GM20431 (cell line): Measurements from ENCODE around the gene DSEL.

Source experiments
- in situ Hi-C: fragments of 300-500 bp; cut with MseI, MboI; formaldehyde crosslinking; loops from one replicate; pipeline ENCODE4 v1.15.0; 2020; ENCODE audit warnings: low sequenced_read_pairs; ENCODE audit not compliant: unreplicated experiment

Gene DSEL

DNA sequence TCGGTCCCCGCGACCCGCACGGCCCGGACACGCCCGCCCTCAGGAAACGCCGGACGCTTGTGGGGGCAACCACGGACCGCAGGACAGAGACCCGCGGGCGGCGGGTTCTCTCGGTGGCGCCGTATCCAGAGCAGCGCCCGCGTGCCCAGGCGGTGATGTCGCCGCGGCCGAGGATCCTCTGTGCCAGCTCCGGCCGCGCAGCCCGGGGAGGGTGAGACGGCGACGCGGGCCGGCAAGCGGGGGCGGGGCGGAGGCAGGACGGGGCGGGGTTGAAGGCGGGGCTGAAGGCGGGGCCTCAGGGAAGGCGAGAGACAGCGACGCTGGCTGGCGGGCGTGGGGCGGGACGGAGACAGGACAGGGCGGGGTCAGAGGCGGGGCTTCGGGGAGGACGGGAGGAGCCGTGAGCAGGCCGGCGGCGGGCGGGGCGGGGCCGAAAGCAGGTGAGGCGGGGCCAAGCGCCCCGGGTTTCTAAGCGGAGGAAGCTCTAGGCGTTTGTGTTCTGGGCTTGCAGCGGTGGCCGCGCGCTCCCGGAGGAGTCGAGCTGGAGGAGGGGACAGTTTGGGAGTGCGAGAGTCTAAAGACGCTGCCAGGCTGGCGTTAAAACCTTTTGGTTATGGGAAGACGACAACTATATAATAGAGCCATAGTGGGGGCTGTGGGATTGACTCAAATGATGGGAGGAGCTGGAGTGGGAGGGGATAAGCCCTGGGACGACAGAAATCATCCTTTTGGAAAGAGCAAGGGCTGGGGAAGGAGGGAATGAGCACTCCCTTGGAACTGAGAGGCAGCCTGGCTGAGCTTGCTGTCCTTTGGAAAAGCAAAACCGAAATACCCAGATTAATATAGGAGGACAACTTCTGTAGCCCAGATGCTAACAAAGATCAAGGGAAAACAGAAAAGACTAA, at the start of gene DSEL:
DSEL (minus strand) TSS at position 182 of the 905 bp plus-strand sequence. CDS start 2,112 bp downstream, outside the sequence.
- in situ Hi-C loops, result no loop called here

DNA sequence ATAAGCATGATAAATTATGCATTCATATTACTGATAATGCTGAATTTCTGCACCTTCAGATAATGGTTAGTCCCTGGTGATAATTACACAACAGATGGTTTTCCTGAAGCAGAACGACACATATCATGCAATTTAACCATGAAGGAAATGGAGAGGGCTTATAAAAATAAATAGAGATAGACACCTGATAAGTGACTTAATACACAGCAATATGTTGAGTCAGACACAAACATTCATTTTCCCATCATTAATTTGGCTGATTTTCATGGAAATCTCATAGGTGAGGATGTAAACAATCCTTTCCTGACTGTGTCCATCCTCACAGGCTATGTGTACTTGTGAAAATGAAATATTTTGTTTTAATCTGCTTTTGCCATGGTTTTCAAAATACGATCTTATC, 36.9 kb upstream of the DSEL start:
- in situ Hi-C loops, result no loop called here

DNA sequence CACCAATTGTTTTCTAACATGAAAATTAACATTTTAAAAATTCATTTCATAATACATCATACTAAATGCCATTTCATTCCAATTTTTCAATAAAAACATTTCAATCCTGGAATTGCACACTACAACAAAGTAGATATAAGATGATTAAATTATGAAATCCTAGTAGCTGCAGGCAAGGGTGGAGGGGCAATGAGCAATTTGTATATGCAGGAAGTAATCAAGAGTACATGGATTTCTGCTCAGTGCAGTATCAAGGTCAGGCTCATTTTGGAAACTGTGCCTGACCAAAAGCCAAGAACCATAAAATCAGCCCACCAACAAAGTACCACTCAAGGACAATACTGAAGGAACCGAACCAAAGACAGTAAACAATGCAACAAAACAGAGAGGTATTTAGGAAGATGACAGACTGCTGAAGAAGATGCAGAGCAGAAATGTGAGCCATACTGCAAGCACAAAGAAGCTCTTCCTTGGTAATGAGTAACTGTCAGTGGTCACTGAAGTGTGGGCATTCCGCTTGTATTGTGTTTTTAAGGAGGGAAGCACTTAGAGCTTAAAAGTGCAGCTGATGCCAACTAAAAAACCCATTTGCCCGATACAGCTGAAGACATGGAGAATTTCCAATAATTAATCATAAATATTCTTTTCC, 34.5 kb upstream of the DSEL start:
- in situ Hi-C loops, result no loop called here

DNA sequence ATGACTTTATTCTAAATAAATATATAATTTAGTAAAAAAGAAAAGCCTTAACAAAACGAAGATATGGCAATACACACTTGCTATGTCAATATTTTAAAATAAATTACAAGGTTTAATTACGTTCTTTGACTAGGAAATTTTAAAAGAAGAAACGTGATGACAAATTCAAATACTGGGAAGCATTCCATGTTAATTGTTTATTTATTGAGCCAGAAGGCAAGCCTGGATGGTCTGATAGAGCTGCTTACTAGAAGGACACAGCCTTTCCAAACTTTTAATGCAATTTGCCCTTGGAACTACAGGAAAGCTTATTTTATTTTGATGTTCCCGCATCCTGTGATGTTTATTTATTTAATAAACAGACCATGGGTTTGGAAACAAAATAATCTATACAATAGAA, 33.4 kb upstream of the DSEL start:
- in situ Hi-C loops, result no loop called here

DNA sequence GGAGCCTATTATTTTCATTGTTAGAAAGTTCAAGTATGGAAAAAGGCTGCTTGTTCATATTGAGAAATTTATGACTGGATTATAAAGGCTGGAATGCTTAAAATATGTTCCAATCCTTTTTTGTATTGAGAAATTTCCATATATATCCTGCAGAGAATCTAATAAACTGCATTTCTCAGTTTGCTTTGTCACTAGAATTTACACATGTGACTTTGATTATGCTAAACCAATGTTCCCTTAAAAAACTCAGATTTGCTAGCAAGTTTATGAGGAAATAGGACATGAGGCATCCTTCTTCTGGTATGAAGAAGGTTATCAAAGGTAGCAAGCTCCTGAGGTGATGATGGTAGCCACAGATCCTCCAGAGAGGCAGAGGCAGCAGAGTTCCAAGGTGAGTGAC, 29.2 kb upstream of the DSEL start:
- in situ Hi-C loops, result no loop called here

DNA sequence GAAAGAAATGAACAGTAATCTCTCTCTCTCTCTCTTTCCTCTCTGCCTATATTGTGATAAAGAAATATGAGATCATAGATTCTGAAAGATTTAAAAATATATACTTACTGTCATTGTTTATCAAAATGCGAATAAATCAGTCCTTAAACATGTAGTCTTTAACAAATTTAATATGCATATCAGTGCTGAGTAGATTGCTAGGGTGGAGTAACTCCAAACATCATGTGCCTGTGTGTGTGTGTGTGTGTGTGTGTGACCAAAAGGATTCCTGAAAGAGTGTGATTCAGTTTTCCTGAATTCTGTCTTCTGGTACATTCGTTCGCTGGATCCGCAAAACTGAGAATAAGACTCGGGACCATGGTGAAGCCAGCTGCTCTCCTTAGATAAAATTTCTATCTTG, 24.0 kb upstream of the DSEL start:
- in situ Hi-C loops, result no loop called here

DNA sequence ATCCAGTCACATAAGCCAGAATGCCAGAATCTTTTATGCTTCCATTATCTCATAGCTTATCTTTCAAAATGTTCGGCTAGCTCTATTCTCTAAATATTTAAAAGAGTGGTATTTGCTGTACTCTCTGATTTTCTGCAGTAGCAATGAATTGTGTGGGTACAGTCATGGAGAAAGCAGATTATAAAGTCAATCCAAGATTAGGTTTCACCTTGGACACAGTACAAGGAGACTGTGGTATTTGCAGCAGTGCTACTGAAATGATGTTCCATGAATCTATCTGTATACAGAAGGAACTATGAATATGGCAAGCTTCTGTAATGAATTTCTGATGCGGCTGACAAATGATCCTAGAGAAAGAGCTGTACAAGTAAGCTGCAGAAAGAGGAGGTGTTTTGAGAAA, 15.4 kb upstream of the DSEL start:
- in situ Hi-C loops, result no loop called here

DNA sequence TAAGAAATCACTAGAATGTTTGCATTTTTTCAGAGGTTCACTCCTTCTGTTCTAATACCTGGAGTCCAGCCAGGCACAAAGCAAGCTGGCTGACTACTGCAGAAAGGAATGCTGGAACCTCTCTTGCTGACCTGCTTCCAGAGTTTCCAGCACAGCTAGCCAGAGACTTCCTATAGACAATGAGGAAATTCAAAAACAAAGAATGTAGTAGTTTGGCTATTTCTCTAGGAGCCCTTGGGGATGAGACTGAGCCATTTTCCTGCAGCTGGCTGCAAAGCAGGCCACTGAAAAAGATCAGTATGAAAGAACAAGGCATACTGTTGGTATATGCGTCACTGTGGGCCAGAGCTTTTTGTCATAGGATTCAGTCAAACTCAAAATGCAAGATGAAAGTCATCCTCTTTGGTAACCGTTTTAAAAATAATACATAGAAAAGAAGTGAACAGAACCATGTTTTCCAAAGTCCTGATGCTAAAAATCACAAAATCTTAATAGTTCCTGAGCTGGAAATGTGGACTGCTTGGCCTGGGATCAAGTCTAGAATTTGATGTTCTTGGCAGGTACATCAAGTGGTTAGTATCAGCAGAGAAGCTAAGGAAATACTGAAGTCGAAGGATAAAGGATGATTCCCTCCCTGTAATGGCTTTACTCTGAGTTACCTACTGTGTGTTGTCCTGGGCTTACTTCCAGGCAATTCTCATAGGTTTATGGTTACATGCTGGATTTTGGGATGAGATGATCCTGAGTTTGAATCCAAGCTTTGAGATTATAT, 9.0 kb upstream of the DSEL start:
- in situ Hi-C loops, result no loop called here

DNA sequence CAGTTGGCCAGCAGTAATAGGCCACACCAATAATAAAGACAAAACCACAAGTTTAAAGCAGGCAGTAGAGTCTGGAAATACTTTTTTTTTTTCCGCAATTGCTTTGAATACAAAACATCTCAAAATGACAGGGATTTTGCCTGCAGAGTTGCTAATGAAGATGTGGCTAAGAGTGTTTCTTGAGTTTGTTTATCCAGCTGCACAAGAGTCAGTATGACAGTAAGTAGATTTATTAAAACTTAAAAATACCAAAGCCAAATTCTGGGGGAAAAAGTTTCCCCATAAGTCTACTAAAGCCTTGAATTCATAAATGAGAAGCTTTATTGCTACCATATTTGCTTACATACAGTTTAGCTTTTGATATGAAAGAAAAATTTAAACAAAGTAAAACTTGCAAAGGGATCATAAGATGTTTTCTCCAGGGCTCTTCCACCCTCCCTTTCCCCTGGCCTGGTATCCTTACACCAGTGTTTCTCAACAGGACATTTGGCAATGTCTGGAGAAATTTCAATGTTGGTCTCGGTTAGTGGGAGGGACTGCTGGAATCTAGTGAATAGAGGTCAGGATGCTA, 3.9 kb upstream of the DSEL start:
- in situ Hi-C loops, result no loop called here

DNA sequence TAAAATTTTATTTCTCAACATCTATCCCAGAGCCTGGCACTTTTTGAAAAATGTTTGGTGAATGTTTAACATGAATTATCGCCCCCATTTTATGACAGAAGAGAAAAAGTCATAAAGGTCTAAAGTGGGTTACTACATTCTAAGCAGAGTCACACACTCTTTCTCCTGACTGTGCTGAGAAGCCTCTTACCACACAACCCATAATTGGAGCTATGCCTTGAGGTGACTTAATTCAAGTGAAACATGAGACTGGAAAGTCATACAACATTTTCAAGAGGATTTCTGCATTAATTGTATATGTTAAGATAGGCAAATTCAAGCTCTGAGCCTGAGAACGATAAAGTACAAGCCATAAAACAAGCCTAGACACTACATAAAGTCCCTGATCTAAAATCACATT, 3.1 kb upstream of the DSEL start:
- in situ Hi-C loops, result no loop called here

DNA sequence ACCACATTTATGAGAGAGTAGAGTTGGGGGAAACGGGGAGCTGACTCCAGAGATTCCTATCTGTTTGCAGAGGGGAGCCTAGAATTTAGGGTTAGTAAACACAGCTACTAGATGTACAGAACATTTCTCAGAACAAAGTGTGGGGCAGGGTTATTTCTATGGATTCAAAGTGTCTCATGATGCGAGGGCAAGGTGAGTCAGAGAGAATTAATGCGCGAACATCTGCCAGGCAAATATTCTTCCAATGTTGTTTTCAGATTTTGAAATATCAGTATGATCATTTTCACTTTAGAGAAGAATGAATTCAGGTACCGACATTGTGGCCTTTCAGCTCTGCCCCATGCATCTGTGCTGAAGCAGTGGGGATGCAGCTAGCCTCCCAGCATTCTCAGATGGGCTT, 2.0 kb upstream of the DSEL start:
- in situ Hi-C loops, result no loop called here

DNA sequence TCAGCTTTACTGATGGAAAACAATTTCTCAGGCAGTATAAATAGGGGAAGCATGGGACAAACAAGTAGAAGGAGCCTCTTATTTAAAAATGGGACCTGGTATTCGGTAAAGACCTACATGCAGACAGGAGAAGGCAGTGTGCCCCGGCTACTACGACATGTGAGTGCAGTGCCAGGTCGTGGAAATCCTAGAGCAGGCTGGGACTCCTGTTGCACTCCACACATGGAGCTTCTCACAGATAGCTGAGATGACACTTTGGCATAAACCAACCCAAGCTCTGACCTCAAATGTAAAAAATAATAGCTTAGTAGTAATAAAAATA, 885 bp upstream of the DSEL start:
- in situ Hi-C loops, result no loop called here

DNA sequence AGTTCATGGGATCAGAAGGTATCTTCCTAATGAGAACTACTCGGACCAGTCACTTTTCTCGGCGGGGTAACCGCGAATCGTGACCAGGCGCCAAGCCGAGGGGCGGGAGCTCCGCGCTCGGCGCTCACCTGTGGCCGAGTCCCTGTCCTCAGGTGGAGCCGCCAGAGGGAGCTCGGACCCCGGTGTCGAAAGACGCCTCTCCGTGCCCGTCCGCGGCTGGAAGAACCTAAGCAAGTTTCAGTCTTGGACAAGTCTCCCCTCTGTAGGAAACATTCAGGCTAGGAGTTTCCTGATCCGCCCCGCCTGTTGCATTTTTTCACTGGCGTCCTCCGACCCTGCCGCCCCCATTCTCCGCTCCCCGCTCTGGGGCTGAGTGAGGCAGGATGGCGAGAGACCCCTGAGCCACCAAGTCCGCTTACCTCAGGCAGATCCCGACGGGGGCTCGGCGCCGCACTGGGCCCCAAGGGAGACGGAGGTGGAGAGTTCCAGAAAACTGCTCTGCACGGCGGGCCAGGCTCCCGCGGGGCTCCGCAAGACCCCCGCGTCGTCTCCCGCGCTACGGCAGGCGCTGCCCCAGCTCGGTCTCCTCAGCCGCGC, 480 bp downstream of the DSEL start:
- in situ Hi-C loops, result no loop called here

DNA sequence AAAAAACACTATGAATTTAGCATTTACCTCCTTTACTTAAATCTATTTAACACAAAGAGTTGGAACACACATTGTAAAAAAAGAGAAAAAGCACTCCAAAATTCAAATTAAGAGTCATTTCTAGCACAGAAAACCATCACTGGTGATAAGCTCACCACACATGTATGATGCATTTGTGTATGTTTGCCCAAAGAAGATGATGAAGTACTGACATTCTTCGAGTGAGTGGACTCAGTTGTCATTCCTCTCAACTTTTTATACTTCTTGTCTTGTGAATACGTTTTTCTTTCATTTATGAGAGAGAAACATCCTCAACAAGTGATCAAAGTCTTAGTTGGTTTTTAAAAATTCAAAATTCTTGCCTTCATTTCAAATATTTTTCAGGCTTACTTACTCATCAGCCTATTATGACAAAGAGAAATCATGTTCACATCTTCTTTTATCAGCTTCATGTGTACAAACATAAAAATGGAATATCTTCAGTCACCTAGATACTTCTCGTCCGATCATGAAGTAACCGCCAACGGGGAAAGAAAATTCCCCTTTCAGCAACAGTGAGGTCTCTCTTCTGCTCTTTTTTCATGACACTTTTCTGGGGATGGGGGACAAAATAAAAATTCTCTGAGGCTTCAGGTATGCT, 1.5 kb downstream of the DSEL start:
- in situ Hi-C loops, result no loop called here

DNA sequence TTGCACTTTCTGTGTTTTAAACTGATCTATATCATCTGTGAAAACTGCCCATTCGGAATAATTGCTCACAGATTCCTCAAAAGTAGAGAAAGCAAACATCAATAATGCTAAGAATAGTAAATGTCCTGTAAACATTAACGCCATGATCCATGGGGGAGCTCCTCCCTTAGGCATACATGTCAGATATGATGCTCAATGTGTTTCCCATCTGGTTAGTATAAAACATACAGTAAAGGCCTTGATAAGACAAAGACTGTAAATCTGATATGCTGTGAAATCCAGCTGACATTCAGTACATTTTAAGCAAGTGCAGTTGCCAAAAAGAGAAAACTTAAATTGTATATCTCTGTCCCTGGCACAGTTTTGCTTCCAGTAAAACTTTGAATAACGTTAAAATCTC, 2.1 kb downstream of the DSEL start:
- in situ Hi-C loops, result no loop called here

DNA sequence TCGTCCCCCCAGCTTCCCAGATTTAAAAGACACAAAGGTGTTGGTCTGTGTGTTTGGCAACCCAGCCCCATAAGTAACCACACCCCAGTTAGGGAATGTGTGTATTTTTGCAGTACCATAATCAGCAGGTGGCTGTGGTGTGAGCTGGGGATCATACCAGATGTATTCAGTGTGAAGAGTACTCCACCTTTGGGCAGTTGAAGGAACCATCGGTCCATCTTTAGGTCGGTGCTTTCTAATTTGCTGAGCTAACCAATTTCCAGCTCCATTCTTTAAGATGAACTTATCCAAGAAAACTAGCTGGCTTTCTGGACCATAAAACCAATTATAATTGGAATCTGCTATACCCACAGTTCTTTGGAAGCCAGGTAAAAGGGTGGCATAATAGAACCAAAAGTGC, 3.2 kb downstream of the DSEL start:
- in situ Hi-C loops, result no loop called here

DNA sequence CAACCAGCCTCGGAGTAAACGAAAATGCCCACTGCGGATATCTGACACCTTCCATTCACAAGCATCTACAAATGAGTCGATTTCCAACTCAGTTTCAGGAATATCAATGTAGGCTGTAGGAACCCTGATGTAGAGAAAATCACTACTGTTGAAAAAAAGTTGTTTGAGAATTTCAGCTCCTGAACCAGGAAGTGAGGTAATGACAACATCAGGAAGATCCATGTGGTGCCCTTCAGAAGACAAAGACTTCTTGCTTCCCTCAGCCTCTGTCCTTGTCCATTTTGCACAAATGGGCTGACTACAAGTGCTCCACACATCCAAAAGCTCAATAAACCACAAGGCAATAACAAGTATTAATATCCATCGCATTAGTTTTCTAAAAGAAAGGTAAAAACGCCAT, 4.7 kb downstream of the DSEL start:
- in situ Hi-C loops, result no loop called here

DNA sequence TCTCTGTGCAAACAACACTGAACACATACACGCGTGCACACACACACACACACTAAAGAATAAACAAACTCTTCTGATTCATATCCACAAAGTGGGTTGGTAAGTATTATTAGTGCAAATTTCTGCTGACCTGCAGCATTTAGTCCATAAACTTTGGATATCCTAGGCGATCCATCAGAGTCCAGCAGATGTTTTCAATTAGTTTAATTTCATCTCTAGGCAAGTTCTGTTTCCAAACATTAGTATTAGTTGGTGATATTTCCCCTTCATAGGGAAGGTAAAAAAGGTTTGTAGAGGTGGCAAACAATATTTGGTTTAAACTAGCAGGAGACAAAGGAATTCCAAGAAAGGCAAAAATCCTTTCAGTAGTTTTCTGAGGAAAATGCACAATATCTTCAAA, 5.7 kb downstream of the DSEL start:
- in situ Hi-C loops, result no loop called here

DNA sequence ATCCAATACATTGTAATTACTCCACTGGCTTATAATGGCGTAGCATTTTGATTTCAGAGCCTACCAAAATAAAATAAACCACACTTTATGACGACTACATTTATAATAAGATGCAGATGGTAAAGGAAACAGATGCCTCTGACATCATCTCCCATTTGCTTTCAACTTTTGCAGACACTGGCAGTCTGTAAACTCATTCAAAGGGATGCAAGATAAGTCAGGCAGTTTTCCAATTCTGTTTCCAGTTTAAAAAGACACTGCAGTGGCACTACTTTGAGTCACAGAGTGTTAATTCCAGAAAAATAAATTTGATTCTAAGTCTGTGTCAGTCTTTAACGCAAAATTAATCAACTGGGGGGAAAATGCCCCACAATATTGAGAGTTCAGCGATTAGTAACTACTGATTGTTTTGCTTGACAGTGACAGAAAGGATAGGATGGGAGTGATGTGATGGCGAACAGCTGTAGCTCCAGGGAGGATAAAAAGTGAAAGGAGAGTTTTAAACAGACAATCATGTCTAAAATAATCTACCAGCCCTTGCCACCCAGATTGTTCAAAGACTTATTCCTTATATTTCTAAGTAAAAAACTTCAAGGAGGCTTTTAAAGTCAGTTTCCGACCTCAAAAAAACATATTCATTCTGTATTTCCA, 6.7 kb downstream of the DSEL start:
- in situ Hi-C loops, result no loop called here
